Heart left ventricle (tissue), 16 donors: ENCODE measurements around the gene C2CD4D. TPM values are rescaled to one million over a fixed set of nuclear protein-coding genes. Genes with fewer than 3 reads are reported as not detected.
A peak's percentile ranks its signal among the peaks of the same experiment; 100 is the strongest.

Experiments used
- ATAC-seq, 4 donors: fragments of 200-7000 bp; cut with Tn5 transposase; one replicate each; pipeline ENCODE4 v1.9.1; 2020 to 2022; ENCODE audit warnings: moderate library complexity in 4 of 4, mild to moderate bottlenecking in 3 of 4, moderate number of reproducible peaks in 1 of 4
- DNase-seq, 5 donors: peaks; one replicate each; pipeline ENCODE4 v3.0.0-alpha.2; 2020
- H3K27ac ChIP-seq, 12 donors: fragments of 200-600 bp; sonication (generic) in 4 of 12; one replicate each; pipeline versions ENCODE4 v1.5.0 to v1.8.0; 2016 to 2022; ENCODE audit warnings: mild to moderate bottlenecking in 2 of 12
- H3K27me3 ChIP-seq, 9 donors: fragments of 200-600 bp; sonication (generic) in 2 of 9; one replicate each; pipeline versions ENCODE4 v1.5.1 to v1.8.0; 2016 to 2022; ENCODE audit warnings: mild to moderate bottlenecking in 3 of 9
- H3K36me3 ChIP-seq, 9 donors: fragments of 200-600 bp; sonication (generic) in 2 of 9; one replicate each; pipeline versions ENCODE4 v1.5.0 to v1.8.0; 2018 to 2022; ENCODE audit warnings: mild to moderate bottlenecking in 2 of 9
- H3K4me1 ChIP-seq, 12 donors: fragments of 200-600 bp; sonication (generic) in 4 of 12; one replicate each; pipeline versions ENCODE4 v1.5.0 to v1.8.0; 2016 to 2022; ENCODE audit warnings: mild to moderate bottlenecking in 3 of 12
- H3K4me3 ChIP-seq, 12 donors: fragments of 200-600 bp; sonication (generic) in 4 of 12; one replicate each; pipeline versions ENCODE4 v1.5.0 to v1.8.0; 2017 to 2022; ENCODE audit warnings: mild to moderate bottlenecking in 9 of 12, moderate library complexity in 4 of 12
- H3K9me3 ChIP-seq, 12 donors: fragments of 200-600 bp; sonication (generic) in 4 of 12; one replicate each; pipeline versions ENCODE4 v1.5.0 to v1.8.0; 2016 to 2022; ENCODE audit warnings: mild to moderate bottlenecking in 1 of 12
- POLR2A ChIP-seq, 2 donors: fragments of 450-650 bp; IDR thresholded peaks; one replicate each; pipeline ENCODE4 v1.6.1; 2017; ENCODE audit warnings: antibody characterized with exemption in 2 of 2, mild to moderate bottlenecking in 2 of 2, moderate library complexity in 2 of 2
- WGBS, 4 donors: extraction: QIAGEN DNeasy Blood & Tissue Kit in 2 of 4; methylation state at CpG; one replicate each; pipeline versions ENCODE4 v1.1.5 to v1.1.7; 2013 to 2018; 5-methylcytosine and 5-hydroxymethylcytosine counted together
- intact Hi-C, 10 donors: fragments of 100-400 bp; cut with DNase I; formaldehyde crosslinking; loops; one replicate each; pipeline versions ENCODE4 v1.11.1 to v1.14.2; 2022
- polyA plus RNA-seq, 2 donors: library from polyadenylated mRNA; stranded (reverse); fragments of 200-250 nt; gene quantifications; one replicate each; pipeline ENCODE4 v1.2.3, GENCODE V29; 2013
- total RNA-seq, 9 donors: library from RNA; depleted of rRNA in 2 of 9; stranded (reverse); fragments of >200 nt in 2 of 9; fragmentation: NEBNext Ultra II Directional in 3 of 9; extraction: Animal tissue kit (Norgen Biotek cat#: 25700) in 3 of 9; gene quantifications; one replicate each; pipeline versions ENCODE4 v1.1.0 to v1.2.4, GENCODE V29; 2016 to 2023
- TF ChIP-seq, protein P1 (sequence below), 12 donors: fragments of 200-600 bp; sonication (generic) in 4 of 12; IDR thresholded peaks; one replicate each; pipeline versions ENCODE4 v1.5.0 to v1.8.0; 2018 to 2022; ENCODE audit warnings: antibody characterized with exemption in 12 of 12, mild to moderate bottlenecking in 5 of 12
- donor health status: ischemic (EF 13 %, LVEDD 7.1; RV severe dilation, severe dysfunction).
- donor health status: healthy with polysubstance abuse.
- donor health status: DM: no; HTN: yes; CAD: no.
- donor health status: DM: no; HTN: no; CAD: no.
- donor health status: ischemic (EF 25% LVEDD 6.9; RV normal size, moderate dysfunction).
- donor health status: ischemic (EF 25% LVEDD 5.7; RV mildly dilated, moderate dysfunction).
- donor health status: healthy.
- donor health status: DM: yes; HTN: yes; CAD: no.
- donor health status: ischemic (EF 35%, LVEDD 5.7; RV mildly dilated, moderate dysfunction).
- donor health status: nonischemic (EF 11% LVEDD 7.7; RV severe dilation, severe dysfunction).
- donor health status: DM: yes; HTN: yes; CAD: no.
- donor health status: PGD.
- donor health status: ischemic (EF 29% LVEDD 5.4; RV normal size, mild dysfunction).
- donor health status: nonischemic (EF 23%, LVEDD 6.1; RV moderate dilation, normal function).

C2CD4D gene
- total and polyA plus RNA-seq, 11 donors = 0.14 to 0.28 TPM; not detected in 9

DNA sequence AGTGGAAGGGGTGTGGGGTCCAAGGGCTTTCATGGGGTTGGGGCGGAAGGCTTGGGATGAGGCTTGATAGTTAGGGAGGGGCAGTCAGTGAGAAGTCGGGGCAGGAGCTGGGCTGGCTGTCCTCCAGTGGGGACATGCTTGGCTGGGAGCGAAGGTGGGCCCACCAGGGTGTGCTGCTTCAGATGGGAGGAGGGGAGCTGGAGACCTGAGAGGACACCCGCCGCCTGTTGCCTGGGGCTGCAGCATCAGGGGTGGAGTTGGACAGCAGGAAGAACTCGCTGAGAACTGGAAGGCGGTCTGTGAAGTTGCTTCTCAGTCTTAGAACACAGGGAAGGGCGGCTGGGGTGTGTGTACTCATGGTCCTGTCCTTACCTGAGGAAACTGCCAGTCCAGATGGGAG, 12.3 kb upstream of the C2CD4D start:
- Histone ChIP-seq H3K36me3 (no peaks in the 10 kb centered on the region), H3K27ac (no peak overlapping the region), H3K9me3 (no peaks in the 10 kb centered on the region), H3K4me3 (no peak overlapping the region), H3K27me3 (peaks cover 0 to 11% (median 0%) of the 10 kb centered on the region in 9 donors), H3K4me1 (peaks cover 0 to 25% (median 6%) of the 10 kb centered on the region in 12 donors)
- ATAC-seq (no peak), DNase-seq (no peak)
- 80 to 89% (median 83%) methylated on average over 8 of the region's 8 CpGs for WGBS, 4 donors
- TF ChIP-seq, protein P1, sequence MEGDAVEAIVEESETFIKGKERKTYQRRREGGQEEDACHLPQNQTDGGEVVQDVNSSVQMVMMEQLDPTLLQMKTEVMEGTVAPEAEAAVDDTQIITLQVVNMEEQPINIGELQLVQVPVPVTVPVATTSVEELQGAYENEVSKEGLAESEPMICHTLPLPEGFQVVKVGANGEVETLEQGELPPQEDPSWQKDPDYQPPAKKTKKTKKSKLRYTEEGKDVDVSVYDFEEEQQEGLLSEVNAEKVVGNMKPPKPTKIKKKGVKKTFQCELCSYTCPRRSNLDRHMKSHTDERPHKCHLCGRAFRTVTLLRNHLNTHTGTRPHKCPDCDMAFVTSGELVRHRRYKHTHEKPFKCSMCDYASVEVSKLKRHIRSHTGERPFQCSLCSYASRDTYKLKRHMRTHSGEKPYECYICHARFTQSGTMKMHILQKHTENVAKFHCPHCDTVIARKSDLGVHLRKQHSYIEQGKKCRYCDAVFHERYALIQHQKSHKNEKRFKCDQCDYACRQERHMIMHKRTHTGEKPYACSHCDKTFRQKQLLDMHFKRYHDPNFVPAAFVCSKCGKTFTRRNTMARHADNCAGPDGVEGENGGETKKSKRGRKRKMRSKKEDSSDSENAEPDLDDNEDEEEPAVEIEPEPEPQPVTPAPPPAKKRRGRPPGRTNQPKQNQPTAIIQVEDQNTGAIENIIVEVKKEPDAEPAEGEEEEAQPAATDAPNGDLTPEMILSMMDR (IDR thresholded peaks at IDR 0.05) = no peak
- TF ChIP-seq POLR2A (IDR thresholded peaks at IDR 0.05) = no peak
- intact Hi-C loops = no loop called here

DNA sequence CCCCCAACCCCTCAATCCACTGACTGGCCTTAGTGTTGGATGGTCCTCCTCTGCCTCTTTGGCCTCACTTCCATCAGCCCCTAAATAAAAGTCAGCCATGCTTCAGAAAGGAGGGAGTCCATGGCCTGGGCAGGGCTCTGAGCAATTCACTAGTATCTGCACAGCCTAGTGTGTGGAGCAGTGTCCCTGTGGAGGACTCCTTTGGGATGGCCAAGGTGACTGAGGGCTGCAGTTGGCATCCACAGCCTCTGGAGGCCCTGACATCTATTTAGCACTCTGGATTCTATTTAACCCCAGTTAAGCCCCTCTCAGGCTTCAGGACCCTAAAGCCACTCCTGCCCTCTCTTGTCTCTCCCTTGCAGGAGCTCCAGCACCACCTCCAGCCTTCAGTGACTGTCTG, 10.3 kb upstream of the C2CD4D start:
- Histone ChIP-seq H3K9me3 (no peaks in the 10 kb centered on the region), H3K4me3 (no peak overlapping the region), H3K27me3 (peaks cover 0 to 12% (median 0%) of the 10 kb centered on the region in 9 donors), H3K4me1 (peaks cover 0 to 16% (median 0%) of the 10 kb centered on the region in 12 donors), H3K36me3 (no peaks in the 10 kb centered on the region), H3K27ac (no peak overlapping the region)
- intact Hi-C loops = no loop called here
- ATAC-seq (no peak), DNase-seq (no peak)
- TF ChIP-seq, protein P1 (IDR thresholded peaks at IDR 0.05) = no peak
- no peak for TF ChIP-seq POLR2A (IDR thresholded peaks at IDR 0.05)

DNA sequence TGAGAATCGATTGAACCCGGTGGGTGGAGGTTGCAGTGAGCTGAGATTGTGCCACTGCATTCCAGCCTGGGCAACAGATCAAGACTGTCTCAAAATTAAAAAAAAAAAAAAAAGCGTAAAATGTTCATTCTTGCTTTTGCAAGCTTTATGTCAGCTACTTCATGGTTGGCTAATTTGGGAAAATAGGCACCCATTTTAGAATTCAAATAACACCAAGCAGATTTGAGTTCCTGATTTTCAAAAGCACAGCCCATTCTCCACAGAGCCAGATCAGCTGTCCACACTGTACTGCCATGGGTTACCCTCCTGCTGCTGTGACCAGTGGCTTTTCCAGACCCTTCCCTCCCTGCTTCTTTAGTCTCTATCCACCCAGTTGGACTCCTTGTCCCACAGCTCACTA, 9.5 kb upstream of the C2CD4D start:
- peaks cover 0 to 14% (median 0%) of the 10 kb centered on the region in 9 donors for H3K27me3 ChIP-seq

DNA sequence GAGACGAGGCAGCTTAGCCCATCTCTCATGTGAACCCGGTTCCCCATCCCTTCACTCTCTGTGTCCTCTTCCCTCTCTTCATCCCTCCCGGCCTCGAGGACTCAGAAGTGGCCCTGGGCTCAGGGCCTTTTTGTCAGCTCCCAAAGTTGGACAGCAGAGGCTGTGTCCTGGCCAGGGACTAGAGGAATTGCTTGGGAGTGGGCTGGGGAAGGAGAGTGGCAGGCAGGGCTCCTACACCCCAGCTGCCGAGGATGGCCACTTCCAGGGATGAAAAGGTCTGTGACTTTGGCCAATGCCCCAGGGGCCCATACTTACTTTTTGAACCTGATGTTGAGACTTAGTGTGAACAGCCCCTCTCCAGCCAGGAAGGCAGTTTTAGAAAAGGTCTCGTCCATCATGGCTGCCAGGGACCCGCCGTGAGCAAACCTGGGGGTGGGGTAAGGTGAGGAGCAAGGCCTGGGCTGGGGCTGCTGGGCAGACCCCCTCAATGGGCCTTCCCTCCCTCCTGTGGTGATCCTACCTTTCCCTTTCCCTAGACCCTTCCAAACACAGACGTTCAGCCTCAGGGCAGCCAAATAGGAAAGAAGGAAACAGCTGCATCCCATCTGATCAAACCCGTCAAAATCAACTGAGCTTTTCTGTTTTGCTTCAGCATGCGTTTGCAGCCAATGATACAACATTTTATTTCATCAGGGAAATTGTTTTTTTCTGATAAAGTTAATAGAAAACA, 8.4 kb upstream of the C2CD4D start:
- Histone ChIP-seq H3K27me3 (peaks cover 0 to 14% (median 0%) of the 10 kb centered on the region in 9 donors), H3K4me3 (no peak overlapping the region), H3K9me3 (no peaks in the 10 kb centered on the region), H3K4me1 (peaks cover 0 to 16% (median 0%) of the 10 kb centered on the region in 12 donors), H3K27ac (no peak overlapping the region), H3K36me3 (no peaks in the 10 kb centered on the region)
- no peak for DNase-seq
- TF ChIP-seq, protein P1 (IDR thresholded peaks at IDR 0.05) = no peak
- TF ChIP-seq POLR2A (IDR thresholded peaks at IDR 0.05) = no peak
- intact Hi-C loops = no loop called here
- ATAC-seq = peak in 1 of 4 donors; percentile 31
- WGBS, 4 donors = 41 to 54% (median 46%) methylated on average over 9 to 11 of the region's 11 CpGs

More for the DNA sequence above, 9.5 kb upstream of the C2CD4D start:
- H3K36me3 ChIP-seq = no peaks in the 10 kb centered on the region
- H3K4me3 ChIP-seq = no peak overlapping the region
- no peak overlapping the region for H3K27ac ChIP-seq
- TF ChIP-seq, protein P1 (IDR thresholded peaks at IDR 0.05) = no peak
- no peak for TF ChIP-seq POLR2A (IDR thresholded peaks at IDR 0.05)
- intact Hi-C loops = no loop called here
- H3K9me3 ChIP-seq = no peaks in the 10 kb centered on the region
- peaks cover 0 to 16% (median 0%) of the 10 kb centered on the region in 12 donors for H3K4me1 ChIP-seq
- WGBS, 4 donors = 73 to 86% (median 75%) methylated on average over 3 of the region's 3 CpGs
- no peak for ATAC-seq
- DNase-seq = no peak
